Measurements from ENCODE around the gene ARHGAP6.

- TF ChIP-seq RFX5 (IDR thresholded peaks at IDR 0.05; ENCODE audit: low read depth, low read length) = no peak
- TF ChIP-seq, protein P1, sequence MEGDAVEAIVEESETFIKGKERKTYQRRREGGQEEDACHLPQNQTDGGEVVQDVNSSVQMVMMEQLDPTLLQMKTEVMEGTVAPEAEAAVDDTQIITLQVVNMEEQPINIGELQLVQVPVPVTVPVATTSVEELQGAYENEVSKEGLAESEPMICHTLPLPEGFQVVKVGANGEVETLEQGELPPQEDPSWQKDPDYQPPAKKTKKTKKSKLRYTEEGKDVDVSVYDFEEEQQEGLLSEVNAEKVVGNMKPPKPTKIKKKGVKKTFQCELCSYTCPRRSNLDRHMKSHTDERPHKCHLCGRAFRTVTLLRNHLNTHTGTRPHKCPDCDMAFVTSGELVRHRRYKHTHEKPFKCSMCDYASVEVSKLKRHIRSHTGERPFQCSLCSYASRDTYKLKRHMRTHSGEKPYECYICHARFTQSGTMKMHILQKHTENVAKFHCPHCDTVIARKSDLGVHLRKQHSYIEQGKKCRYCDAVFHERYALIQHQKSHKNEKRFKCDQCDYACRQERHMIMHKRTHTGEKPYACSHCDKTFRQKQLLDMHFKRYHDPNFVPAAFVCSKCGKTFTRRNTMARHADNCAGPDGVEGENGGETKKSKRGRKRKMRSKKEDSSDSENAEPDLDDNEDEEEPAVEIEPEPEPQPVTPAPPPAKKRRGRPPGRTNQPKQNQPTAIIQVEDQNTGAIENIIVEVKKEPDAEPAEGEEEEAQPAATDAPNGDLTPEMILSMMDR (conservative IDR thresholded peaks at IDR 0.05; ENCODE audit: low read depth, low read length) = no peak
- no peak for TF ChIP-seq RAD21 (IDR thresholded peaks at IDR 0.05; ENCODE audit: low read length)
- no peak for TF ChIP-seq CHD1 (IDR thresholded peaks at IDR 0.05; ENCODE audit: low read depth, low read length)
- TF ChIP-seq POLR2A (IDR thresholded peaks at IDR 0.05; ENCODE audit: low read depth, low read length) = no peak
- TF ChIP-seq CEBPB (IDR thresholded peaks at IDR 0.05; ENCODE audit: low read depth, low read length) = no peak
- TF ChIP-seq MAZ (IDR thresholded peaks at IDR 0.05; ENCODE audit: borderline replicate concordance, low read depth, low read length) = no peak
- TF ChIP-seq SMC3 (IDR thresholded peaks at IDR 0.05; ENCODE audit: low read depth, low read length) = no peak
- TF ChIP-seq MAFK (IDR thresholded peaks at IDR 0.05; ENCODE audit: low read depth, low read length) = no peak
Measured at GRCh38 chrX:11210415-11210801, 455.3 kb downstream of the ARHGAP6 start.
